HL-60 (cell line): Measurements from ENCODE around the gene DIS3L2.

ENCODE experiments used
- GABPA ChIP-seq: IDR thresholded peaks from 2 replicates; pipeline ENCODE4 v1.6.1; 2012; ENCODE audit warnings: low read depth
- POLR2AphosphoS5 ChIP-seq: IDR thresholded peaks from 2 replicates; pipeline ENCODE4 v1.6.1; 2012; ENCODE audit warnings: low read depth
- TF ChIP-seq, protein P1 (sequence below): IDR thresholded peaks from one replicate; pipeline ENCODE4 v1.5.1; 2011; ENCODE audit warnings: low read length, control low read depth, inconsistent platforms; ENCODE audit not compliant: insufficient read depth
- TF ChIP-seq, protein P2 (sequence below): IDR thresholded peaks from 2 replicates; pipeline ENCODE4 v1.6.1; 2012; ENCODE audit warnings: low read depth; ENCODE audit not compliant: insufficient replicate concordance

- no peak for TF ChIP-seq GABPA
- TF ChIP-seq, protein P1, sequence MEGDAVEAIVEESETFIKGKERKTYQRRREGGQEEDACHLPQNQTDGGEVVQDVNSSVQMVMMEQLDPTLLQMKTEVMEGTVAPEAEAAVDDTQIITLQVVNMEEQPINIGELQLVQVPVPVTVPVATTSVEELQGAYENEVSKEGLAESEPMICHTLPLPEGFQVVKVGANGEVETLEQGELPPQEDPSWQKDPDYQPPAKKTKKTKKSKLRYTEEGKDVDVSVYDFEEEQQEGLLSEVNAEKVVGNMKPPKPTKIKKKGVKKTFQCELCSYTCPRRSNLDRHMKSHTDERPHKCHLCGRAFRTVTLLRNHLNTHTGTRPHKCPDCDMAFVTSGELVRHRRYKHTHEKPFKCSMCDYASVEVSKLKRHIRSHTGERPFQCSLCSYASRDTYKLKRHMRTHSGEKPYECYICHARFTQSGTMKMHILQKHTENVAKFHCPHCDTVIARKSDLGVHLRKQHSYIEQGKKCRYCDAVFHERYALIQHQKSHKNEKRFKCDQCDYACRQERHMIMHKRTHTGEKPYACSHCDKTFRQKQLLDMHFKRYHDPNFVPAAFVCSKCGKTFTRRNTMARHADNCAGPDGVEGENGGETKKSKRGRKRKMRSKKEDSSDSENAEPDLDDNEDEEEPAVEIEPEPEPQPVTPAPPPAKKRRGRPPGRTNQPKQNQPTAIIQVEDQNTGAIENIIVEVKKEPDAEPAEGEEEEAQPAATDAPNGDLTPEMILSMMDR, result no peak
- no peak for TF ChIP-seq POLR2AphosphoS5
- TF ChIP-seq, protein P2, sequence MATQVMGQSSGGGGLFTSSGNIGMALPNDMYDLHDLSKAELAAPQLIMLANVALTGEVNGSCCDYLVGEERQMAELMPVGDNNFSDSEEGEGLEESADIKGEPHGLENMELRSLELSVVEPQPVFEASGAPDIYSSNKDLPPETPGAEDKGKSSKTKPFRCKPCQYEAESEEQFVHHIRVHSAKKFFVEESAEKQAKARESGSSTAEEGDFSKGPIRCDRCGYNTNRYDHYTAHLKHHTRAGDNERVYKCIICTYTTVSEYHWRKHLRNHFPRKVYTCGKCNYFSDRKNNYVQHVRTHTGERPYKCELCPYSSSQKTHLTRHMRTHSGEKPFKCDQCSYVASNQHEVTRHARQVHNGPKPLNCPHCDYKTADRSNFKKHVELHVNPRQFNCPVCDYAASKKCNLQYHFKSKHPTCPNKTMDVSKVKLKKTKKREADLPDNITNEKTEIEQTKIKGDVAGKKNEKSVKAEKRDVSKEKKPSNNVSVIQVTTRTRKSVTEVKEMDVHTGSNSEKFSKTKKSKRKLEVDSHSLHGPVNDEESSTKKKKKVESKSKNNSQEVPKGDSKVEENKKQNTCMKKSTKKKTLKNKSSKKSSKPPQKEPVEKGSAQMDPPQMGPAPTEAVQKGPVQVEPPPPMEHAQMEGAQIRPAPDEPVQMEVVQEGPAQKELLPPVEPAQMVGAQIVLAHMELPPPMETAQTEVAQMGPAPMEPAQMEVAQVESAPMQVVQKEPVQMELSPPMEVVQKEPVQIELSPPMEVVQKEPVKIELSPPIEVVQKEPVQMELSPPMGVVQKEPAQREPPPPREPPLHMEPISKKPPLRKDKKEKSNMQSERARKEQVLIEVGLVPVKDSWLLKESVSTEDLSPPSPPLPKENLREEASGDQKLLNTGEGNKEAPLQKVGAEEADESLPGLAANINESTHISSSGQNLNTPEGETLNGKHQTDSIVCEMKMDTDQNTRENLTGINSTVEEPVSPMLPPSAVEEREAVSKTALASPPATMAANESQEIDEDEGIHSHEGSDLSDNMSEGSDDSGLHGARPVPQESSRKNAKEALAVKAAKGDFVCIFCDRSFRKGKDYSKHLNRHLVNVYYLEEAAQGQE, result no peak
These were observed 39.1 kb upstream of the DIS3L2 start for GRCh38 chr2:231922311-231923009.
